ENCODE results near the gene ARHGAP32.

- TF ChIP-seq REST (IDR thresholded peaks at IDR 0.05; ENCODE audit: insufficient read depth in 1 of 2, low read depth in 2 of 2, low read length in 2 of 2) (no peak), SIN3A (IDR thresholded peaks at IDR 0.05; ENCODE audit: borderline replicate concordance, insufficient read depth, low read length) (no peak), POLR2AphosphoS5 (IDR thresholded peaks at IDR 0.05; ENCODE audit: low read depth, low read length) (no peak), TAF1 (IDR thresholded peaks at IDR 0.05; ENCODE audit: borderline replicate concordance, insufficient read depth, low read length) (no peak), FOXP2 (optimal IDR thresholded peaks at IDR 0.05; ENCODE audit: borderline replicate concordance, extremely low read depth, extremely low read length, insufficient read depth) (no peak)
Measured at GRCh38 chr11:128931668-128932067, 260.5 kb downstream of the ARHGAP32 start.

Measured in PFSK-1 (cell line).